Suprapubic skin (tissue), 4 donors: ENCODE measurements around the gene CCDC106. TPM values are rescaled to one million over a fixed set of nuclear protein-coding genes. Genes with fewer than 3 reads are reported as not detected.
A peak's percentile ranks its signal among the peaks of the same experiment; 100 is the strongest.

Source experiments
- DNase-seq, 2 donors: peaks; one replicate each; pipeline ENCODE4 v3.0.0-alpha.2; 2019; ENCODE audit warnings: low spot score in 2 of 2
- H3K27ac ChIP-seq: fragments of 200-600 bp; sonication (generic); one replicate; pipeline ENCODE4 v1.5.1; 2019
- H3K27me3 ChIP-seq: fragments of 200-600 bp; sonication (generic); one replicate; pipeline ENCODE4 v1.5.1; 2019
- H3K36me3 ChIP-seq: fragments of 200-600 bp; sonication (generic); one replicate; pipeline ENCODE4 v1.5.1; 2019
- H3K4me1 ChIP-seq: fragments of 200-600 bp; sonication (generic); one replicate; pipeline ENCODE4 v1.5.1; 2019
- H3K4me3 ChIP-seq: fragments of 200-600 bp; sonication (generic); one replicate; pipeline ENCODE4 v1.5.1; 2019; ENCODE audit warnings: mild to moderate bottlenecking
- H3K9me3 ChIP-seq: fragments of 200-600 bp; sonication (generic); one replicate; pipeline ENCODE4 v1.5.1; 2019
- CTCF ChIP-seq, 2 donors: fragments of 200-600 bp in 1 of 2; fragments of 450-650 bp in 1 of 2; sonication (generic) in 1 of 2; IDR thresholded peaks; one replicate each; pipeline ENCODE4 v1.5.1; 2016 to 2019; ENCODE audit warnings: antibody characterized with exemption in 2 of 2, mild to moderate bottlenecking in 1 of 2, moderate library complexity in 1 of 2
- EP300 ChIP-seq: sonication (generic); formaldehyde crosslinking; IDR thresholded peaks from one replicate; pipeline ENCODE4 v1.6.1; 2017; ENCODE audit warnings: antibody characterized with exemption
- POLR2A ChIP-seq, 2 donors: fragments of 450-650 bp; IDR thresholded peaks; one replicate each; pipeline ENCODE4 v1.6.1; 2017; ENCODE audit warnings: antibody characterized with exemption in 2 of 2, mild to moderate bottlenecking in 2 of 2, moderate library complexity in 2 of 2
- POLR2AphosphoS5 ChIP-seq, 3 donors: sonication (generic); formaldehyde crosslinking; IDR thresholded peaks; one replicate each; pipeline ENCODE4 v1.6.1; 2017; ENCODE audit warnings: antibody characterized with exemption in 3 of 3
- WGBS: methylation state at CpG from one replicate; pipeline ENCODE4 v1.1.5; 2018; 5-methylcytosine and 5-hydroxymethylcytosine counted together
- total RNA-seq, 4 donors: library from RNA; depleted of rRNA; stranded (reverse); fragments of >200 nt; gene quantifications; one replicate each; pipeline ENCODE4 v1.1.0, GENCODE V29; 2016

CCDC106 gene
- total RNA-seq, 4 donors from 2014 or later, result 6.2 to 18.3 (median 8.5) TPM

GRCh38 chr19:55688422-55689218, 40.6 kb downstream of the CCDC106 start:
- H3K27me3 ChIP-seq, result no peaks in the 10 kb centered on the region
- H3K9me3 ChIP-seq, result no peaks in the 10 kb centered on the region
- H3K4me1 ChIP-seq, result peaks cover 8% of the 10 kb centered on the region
- WGBS, result 62% methylated on average over 22 of the region's 27 CpGs
- DNase-seq, result peak in 1 of 2 donors; percentile 51
- no peak overlapping the region for H3K4me3 ChIP-seq
- no peak overlapping the region for H3K27ac ChIP-seq
- peaks cover 95% of the 10 kb centered on the region for H3K36me3 ChIP-seq
- no peak for TF ChIP-seq POLR2A (IDR thresholded peaks at IDR 0.05)
- no peak for TF ChIP-seq EP300
- TF ChIP-seq CTCF (IDR thresholded peaks at IDR 0.05), result no peak
- no peak for TF ChIP-seq POLR2AphosphoS5 (IDR thresholded peaks at IDR 0.05)

GRCh38 chr19:55689411-55690108, 41.5 kb downstream of the CCDC106 start:
- H3K4me3 ChIP-seq, result no peak overlapping the region
- TF ChIP-seq CTCF (IDR thresholded peaks at IDR 0.05), result no peak
- TF ChIP-seq POLR2AphosphoS5 (IDR thresholded peaks at IDR 0.05), result no peak
- TF ChIP-seq POLR2A (IDR thresholded peaks at IDR 0.05), result no peak
- no peak for TF ChIP-seq EP300
- DNase-seq, result peak in 1 of 2 donors; percentile 52
- H3K9me3 ChIP-seq, result no peaks in the 10 kb centered on the region
- no peaks in the 10 kb centered on the region for H3K27me3 ChIP-seq
- H3K36me3 ChIP-seq, result peaks cover 94% of the 10 kb centered on the region
- H3K4me1 ChIP-seq, result peaks cover 4% of the 10 kb centered on the region
- 91% methylated on average over 21 of the region's 35 CpGs for WGBS
- H3K27ac ChIP-seq, result no peak overlapping the region

- 73% methylated on average over 9 of the region's 25 CpGs for WGBS
- TF ChIP-seq EP300 (no peak), POLR2A (IDR thresholded peaks at IDR 0.05) (no peak), POLR2AphosphoS5 (IDR thresholded peaks at IDR 0.05) (no peak), CTCF (IDR thresholded peaks at IDR 0.05) (no peak)
- H3K4me3 ChIP-seq, result no peak overlapping the region
- H3K27ac ChIP-seq, result no peak overlapping the region
- H3K27me3 ChIP-seq, result no peaks in the 10 kb centered on the region
- DNase-seq, result peak in 1 of 2 donors; percentile 50
- no peaks in the 10 kb centered on the region for H3K9me3 ChIP-seq
- peaks cover 94% of the 10 kb centered on the region for H3K36me3 ChIP-seq
- H3K4me1 ChIP-seq, result peaks cover 4% of the 10 kb centered on the region
Observed at GRCh38 chr19:55690109-55690768, 42.2 kb downstream of the CCDC106 start.

GRCh38 chr19:55690769-55691545, 42.9 kb downstream of the CCDC106 start:
- TF ChIP-seq CTCF (IDR thresholded peaks at IDR 0.05), result no peak
- no peak for TF ChIP-seq POLR2AphosphoS5 (IDR thresholded peaks at IDR 0.05)
- no peak for TF ChIP-seq EP300
- no peak for TF ChIP-seq POLR2A (IDR thresholded peaks at IDR 0.05)
- H3K4me1 ChIP-seq, result peaks cover 4% of the 10 kb centered on the region
- DNase-seq, result peak in 1 of 2 donors; percentile 33
- H3K4me3 ChIP-seq, result no peak overlapping the region
- no peaks in the 10 kb centered on the region for H3K9me3 ChIP-seq
- H3K36me3 ChIP-seq, result peaks cover 94% of the 10 kb centered on the region
- 94% methylated on average over 29 of the region's 31 CpGs for WGBS
- no peaks in the 10 kb centered on the region for H3K27me3 ChIP-seq
- H3K27ac ChIP-seq, result no peak overlapping the region
